GM18505 (cell line): ENCODE measurements around the gene GAPT.

ENCODE experiments used
- ATAC-seq: cut with Tn5 transposase; IDR thresholded peaks from one replicate; pipeline ENCODE4 v1.9.1; 2021; ENCODE audit not compliant: unreplicated experiment
- POLR2A ChIP-seq: IDR thresholded peaks from 4 replicates; pipeline ENCODE4 v1.6.1; 2011; ENCODE audit warnings: borderline replicate concordance; ENCODE audit not compliant: insufficient read depth, insufficient read length; ENCODE audit errors: extremely low read depth

Gene GAPT

GRCh38 chr5:58491216-58491892, at the start of gene GAPT:
Gene GAPT, plus strand, starts transcription at chr5:58491435. Its CDS starts 3,102 bp downstream, at chr5:58494537.
- TF ChIP-seq POLR2A, result no peak
- peak; percentile 84 for ATAC-seq

GRCh38 chr5:58444805-58445204, 46.4 kb upstream of the GAPT start:
- no peak for TF ChIP-seq POLR2A
- no peak for ATAC-seq

- ATAC-seq, result no peak
- no peak for TF ChIP-seq POLR2A
Measured at GRCh38 chr5:58446024-58446423, 45.2 kb upstream of the GAPT start.

GRCh38 chr5:58447226-58447625, 44.0 kb upstream of the GAPT start:
- no peak for ATAC-seq
- no peak for TF ChIP-seq POLR2A

- TF ChIP-seq POLR2A, result no peak
- no peak for ATAC-seq
Measured at GRCh38 chr5:58450018-58450417, 41.2 kb upstream of the GAPT start.

- ATAC-seq, result no peak
- TF ChIP-seq POLR2A, result no peak
Measured at GRCh38 chr5:58450811-58451629, 40.2 kb upstream of the GAPT start.

- TF ChIP-seq POLR2A, result no peak
- no peak for ATAC-seq
Measured at GRCh38 chr5:58451732-58452565, 39.3 kb upstream of the GAPT start.

GRCh38 chr5:58452566-58453258, 38.5 kb upstream of the GAPT start:
- TF ChIP-seq POLR2A, result no peak
- ATAC-seq, result no peak

- TF ChIP-seq POLR2A, result no peak
- ATAC-seq, result no peak
Measured at GRCh38 chr5:58453306-58453705, 37.9 kb upstream of the GAPT start.

GRCh38 chr5:58454025-58454424, 37.2 kb upstream of the GAPT start:
- ATAC-seq, result no peak

GRCh38 chr5:58455066-58455465, 36.2 kb upstream of the GAPT start:
- no peak for TF ChIP-seq POLR2A
- ATAC-seq, result no peak

More at GRCh38 chr5:58454025-58454424, 37.2 kb upstream of the GAPT start:
- TF ChIP-seq POLR2A, result no peak

- no peak for TF ChIP-seq POLR2A
- no peak for ATAC-seq
Measured at GRCh38 chr5:58455480-58455879, 35.8 kb upstream of the GAPT start.

GRCh38 chr5:58456026-58456425, 35.2 kb upstream of the GAPT start:
- no peak for ATAC-seq
- TF ChIP-seq POLR2A, result no peak
